B cell (primary cell): Measurements from ENCODE around the gene NRDE2. TPM values are rescaled to one million over a fixed set of nuclear protein-coding genes. Genes with fewer than 3 reads are reported as not detected.

Source experiments
- ATAC-seq: fragments of 200-7000 bp; cut with Tn5 transposase; one replicate; pipeline ENCODE4 v1.10.0; 2021; ENCODE audit warnings: low read depth, mild to moderate bottlenecking, moderate number of reproducible peaks, moderate library complexity
- CTCF ChIA-PET: fragments of 350-600 bp; sonication (Branson Sonifier 250); formaldehyde crosslinking; loops from one replicate; lab custom pipeline; 2021; ENCODE audit warnings: antibody characterized with exemption, inconsistent platforms; lab: Charles Lee
- POLR2A ChIA-PET: fragments of 350-600 bp; sonication (Branson Sonifier 250); formaldehyde crosslinking; loops from one replicate; lab custom pipeline; 2021; ENCODE audit warnings: antibody characterized with exemption; lab: Charles Lee
- DNase-seq: peaks from one replicate; pipeline ENCODE4 v3.0.0; 2013
- H2AFZ ChIP-seq: 2 replicates; pipeline ENCODE4 v1.6.1; 2012; ENCODE audit warnings: mild to moderate bottlenecking, low read depth, low read length; ENCODE audit not compliant: insufficient read depth, poor library complexity, severe bottlenecking
- H3K27ac ChIP-seq, 2 donors: 1 replicate in 1 of 2; 2 replicates in 1 of 2; pipeline ENCODE4 v1.5.1; 2012 to 2013; ENCODE audit warnings: low read length in 2 of 2, mild to moderate bottlenecking in 2 of 2, moderate library complexity in 1 of 2
- H3K27me3 ChIP-seq, 4 experiments: fragments of 200-600 bp in 1 of 4; sonication (generic) in 1 of 4; replicated peaks in 1 of 4; 1 replicate in 2 of 4; 2 replicates in 2 of 4; pipeline versions ENCODE4 v1.6.1 to v1.7.0; 2013 to 2016; ENCODE audit warnings: low read length in 3 of 4, mild to moderate bottlenecking in 2 of 4, mixed read lengths in 1 of 4, moderate library complexity in 1 of 4; ENCODE audit not compliant: insufficient read depth in 4 of 4, control insufficient read depth in 3 of 4; ENCODE audit errors: control extremely low read depth in 1 of 4
- H3K36me3 ChIP-seq, 2 experiments: replicated peaks in 1 of 2; 1 replicate in 1 of 2; 2 replicates in 1 of 2; pipeline versions ENCODE4 v1.6.1 to v1.7.1; 2013; ENCODE audit warnings: low read length in 1 of 2; ENCODE audit not compliant: insufficient read depth in 2 of 2, control insufficient read depth in 1 of 2; ENCODE audit errors: control extremely low read depth in 1 of 2, extremely low read depth in 1 of 2
- H3K4me1 ChIP-seq, 2 donors: fragments of 200-600 bp in 1 of 2; sonication (generic) in 1 of 2; 1 replicate in 1 of 2; 2 replicates in 1 of 2; pipeline versions ENCODE4 v1.5.1 to v1.6.1; 2013 to 2017; ENCODE audit warnings: low read length in 2 of 2; ENCODE audit not compliant: control insufficient read depth in 2 of 2, insufficient read depth in 2 of 2
- H3K4me2 ChIP-seq: replicated peaks from 2 replicates; pipeline ENCODE3; 2012; ENCODE audit warnings: mild to moderate bottlenecking, low read depth, low read length; ENCODE audit not compliant: poor library complexity, severe bottlenecking
- H3K4me3 ChIP-seq, 5 experiments: fragments of 200-600 bp in 1 of 5; sonication (generic) in 1 of 5; 1 replicate in 3 of 5; 2 replicates in 2 of 5; pipeline versions ENCODE4 v1.5.1 to v1.7.0; 2011 to 2016; ENCODE audit warnings: low read length in 4 of 5, mild to moderate bottlenecking in 4 of 5, low read depth in 2 of 5, control low read depth in 1 of 5, moderate library complexity in 1 of 5; ENCODE audit not compliant: insufficient read depth in 1 of 5; ENCODE audit errors: control extremely low read depth in 1 of 5, extremely low read depth in 1 of 5
- H3K79me2 ChIP-seq: fragments of 200-600 bp; sonication (generic); one replicate; pipeline ENCODE4 v1.6.0; 2016; ENCODE audit warnings: low read length; ENCODE audit not compliant: control insufficient read depth, insufficient read depth
- H3K9ac ChIP-seq: fragments of 200-600 bp; sonication (generic); 2 replicates; pipeline ENCODE4 v1.6.1; 2017; ENCODE audit warnings: mild to moderate bottlenecking, low read length, moderate library complexity
- H3K9me3 ChIP-seq, 3 donors: one replicate each; pipeline versions ENCODE4 v1.6.1 to v1.7.1; 2013; ENCODE audit warnings: low read length in 2 of 3; ENCODE audit not compliant: control insufficient read depth in 2 of 3, insufficient read depth in 1 of 3; ENCODE audit errors: control extremely low read depth in 1 of 3
- H4K20me1 ChIP-seq: 2 replicates; pipeline ENCODE4 v1.6.0; 2012; ENCODE audit warnings: mild to moderate bottlenecking, low read length; ENCODE audit not compliant: insufficient read depth, control insufficient read depth, poor library complexity, severe bottlenecking
- H3K27ac Mint-ChIP-seq: one replicate; pipeline ENCODE4 v1.8.0; 2021; ENCODE audit warnings: mixed read lengths
- H3K27me3 Mint-ChIP-seq: one replicate; pipeline ENCODE4 v1.8.0; 2021; ENCODE audit warnings: mixed read lengths
- H3K4me1 Mint-ChIP-seq: one replicate; pipeline ENCODE4 v1.8.0; 2021; ENCODE audit warnings: mixed read lengths
- H3K4me3 Mint-ChIP-seq: one replicate; pipeline ENCODE4 v1.8.0; 2021; ENCODE audit warnings: mixed read lengths
- H3K9me3 Mint-ChIP-seq: one replicate; pipeline ENCODE4 v1.8.0; 2022; ENCODE audit warnings: mixed read lengths; ENCODE audit not compliant: insufficient read depth
- EZH2 ChIP-seq: IDR thresholded peaks from 2 replicates; pipeline ENCODE4 v1.6.1; 2012; ENCODE audit warnings: borderline replicate concordance, low read depth, mild to moderate bottlenecking, moderate library complexity, low read length; ENCODE audit not compliant: insufficient read depth, poor library complexity, severe bottlenecking
- WGBS: methylation state at CpG from one replicate; pipeline ENCODE4 v1.1.5; 2013; ENCODE audit warnings: missing lambda C conversion rate; ENCODE audit not compliant: insufficient coverage; 5-methylcytosine and 5-hydroxymethylcytosine counted together
- intact Hi-C: fragments of 100-400 bp; cut with micrococcal nuclease; formaldehyde crosslinking; loops from one replicate; pipeline ENCODE4 v1.10.0; 2022
- polyA plus RNA-seq: library from polyadenylated mRNA; depleted of rRNA; stranded (reverse); fragments of >200 nt; gene quantifications from 2 replicates; pipeline ENCODE4 v1.2.3, GENCODE V29; 2012
- total RNA-seq, 2 donors: library from RNA; stranded (reverse); fragments of 120-200 nt in 1 of 2; gene quantifications; 1 replicate in 1 of 2; 2 replicates in 1 of 2; pipeline versions ENCODE4 v1.2.3 to v1.2.4, GENCODE V29; 2013 to 2022
- TF ChIP-seq, protein P1 (sequence below): fragments of 200-600 bp; IDR thresholded peaks from one replicate; pipeline ENCODE4 v1.8.0; 2022; ENCODE audit warnings: antibody characterized with exemption, mild to moderate bottlenecking

NRDE2 gene
- total and polyA plus RNA-seq, 2 donors (not counting 1 experiment from before 2014, with no cell fraction given) = 5.3 to 35.8 TPM

DNA sequence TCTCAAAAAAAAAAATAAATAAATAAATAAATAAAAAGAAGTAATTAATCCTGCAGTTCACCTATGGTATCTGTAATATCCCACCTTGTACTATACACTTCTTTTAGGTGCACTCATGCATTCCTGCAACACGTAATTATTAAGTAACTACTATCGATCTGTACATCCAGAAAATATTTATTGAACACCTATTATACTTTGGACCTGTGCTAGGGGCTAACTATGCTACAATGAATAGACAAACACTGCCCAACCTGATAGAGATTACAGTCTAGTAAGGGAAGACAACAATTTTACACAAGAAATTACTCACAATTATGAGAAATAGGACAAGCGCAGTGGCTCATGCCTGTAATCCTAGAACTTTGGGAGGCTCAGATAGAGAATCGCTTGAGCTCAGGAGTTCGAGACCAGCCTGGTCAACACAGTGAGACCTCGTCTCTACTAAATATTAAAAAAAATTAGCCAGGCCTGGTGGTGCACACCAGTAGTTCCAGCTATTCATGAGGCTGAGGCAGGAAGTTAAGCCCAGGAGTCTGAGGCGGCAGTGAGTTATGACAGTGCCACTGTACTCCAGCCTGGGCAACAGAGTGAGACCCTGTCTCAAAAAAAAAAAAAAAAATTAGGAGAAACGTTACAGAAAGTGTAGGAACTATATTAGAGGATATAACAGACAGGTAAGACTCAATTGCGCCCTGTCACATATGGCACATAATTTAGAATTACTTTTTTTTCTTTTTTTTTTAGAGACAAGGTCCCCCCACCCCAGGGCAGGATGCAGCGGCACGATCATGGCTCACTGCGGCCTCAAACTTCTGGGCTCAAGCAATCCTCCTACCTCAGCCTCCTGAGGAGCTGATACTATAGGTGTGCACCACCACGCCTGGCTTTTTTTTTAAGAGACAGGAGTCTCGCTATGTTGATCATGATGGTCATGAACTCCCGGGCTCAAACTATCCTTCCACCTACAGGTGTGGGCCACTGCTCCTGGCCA lies 1.2 kb downstream of the NRDE2 start:
- H3K4me3 Mint-ChIP-seq = peak overlapping the region; percentile 90
- Histone ChIP-seq H3K4me3 (peak overlapping the region in 4 of 5 experiments; percentile 57 to 88 (median 74)), H2AFZ (peak overlapping the region; percentile 79), H4K20me1 (no peaks in the 10 kb centered on the region), H3K36me3 (no peaks in the 10 kb centered on the region), H3K27me3 (peaks cover 0 to 4% (median 2%) of the 10 kb centered on the region in 4 experiments), H3K4me2 (peak overlapping the region; percentile 74), H3K79me2 (peaks cover 42% of the 10 kb centered on the region), H3K9ac (peak overlapping the region; percentile 75), H3K27ac (peak overlapping the region in 1 of 2 donors; percentile 77), H3K9me3 (no peaks in the 10 kb centered on the region), H3K4me1 (peaks cover 15 to 17% of the 10 kb centered on the region in 2 donors)
- H3K4me1 Mint-ChIP-seq = peaks cover 22% of the 10 kb centered on the region
- CTCF ChIA-PET = interaction anchor here (0.7 to 1.4 kb wide), 3 partner anchors 10 to 70 kb away, joined by 3 to 6 read pairs (median 4); no protein-coding TSS in a partner anchor
- peak overlapping the region; percentile 96 for H3K27ac Mint-ChIP-seq
- ATAC-seq (no peak), DNase-seq (no peak)
- TF ChIP-seq, protein P1, sequence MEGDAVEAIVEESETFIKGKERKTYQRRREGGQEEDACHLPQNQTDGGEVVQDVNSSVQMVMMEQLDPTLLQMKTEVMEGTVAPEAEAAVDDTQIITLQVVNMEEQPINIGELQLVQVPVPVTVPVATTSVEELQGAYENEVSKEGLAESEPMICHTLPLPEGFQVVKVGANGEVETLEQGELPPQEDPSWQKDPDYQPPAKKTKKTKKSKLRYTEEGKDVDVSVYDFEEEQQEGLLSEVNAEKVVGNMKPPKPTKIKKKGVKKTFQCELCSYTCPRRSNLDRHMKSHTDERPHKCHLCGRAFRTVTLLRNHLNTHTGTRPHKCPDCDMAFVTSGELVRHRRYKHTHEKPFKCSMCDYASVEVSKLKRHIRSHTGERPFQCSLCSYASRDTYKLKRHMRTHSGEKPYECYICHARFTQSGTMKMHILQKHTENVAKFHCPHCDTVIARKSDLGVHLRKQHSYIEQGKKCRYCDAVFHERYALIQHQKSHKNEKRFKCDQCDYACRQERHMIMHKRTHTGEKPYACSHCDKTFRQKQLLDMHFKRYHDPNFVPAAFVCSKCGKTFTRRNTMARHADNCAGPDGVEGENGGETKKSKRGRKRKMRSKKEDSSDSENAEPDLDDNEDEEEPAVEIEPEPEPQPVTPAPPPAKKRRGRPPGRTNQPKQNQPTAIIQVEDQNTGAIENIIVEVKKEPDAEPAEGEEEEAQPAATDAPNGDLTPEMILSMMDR = no peak
- no peak for TF ChIP-seq EZH2
- H3K27me3 Mint-ChIP-seq = peaks cover 6% of the 10 kb centered on the region
- WGBS = 93% methylated on average over 7 of the region's 15 CpGs
- H3K9me3 Mint-ChIP-seq = peaks cover 2% of the 10 kb centered on the region
- POLR2A ChIA-PET = interaction anchor here (0.7 to 0.8 kb wide), 3 partner anchors 17 to 56 kb away, joined by 3 to 6 read pairs (median 4); no protein-coding TSS in a partner anchor
- intact Hi-C loops = loop anchor here (1.0 kb wide), 2 partner anchors 69 to 74 kb away; partner anchors contain the start of gene PSMC1
